Epidermal melanocyte (primary cell): Measurements from ENCODE around the gene ERC2.

Source experiments
- DNase-seq: peaks from one replicate; pipeline ENCODE4 v3.0.0; 2011; ENCODE audit warnings: low spot score; ENCODE audit not compliant: insufficient read length

The ERC2 gene

GRCh38 chr3:56369914-56370313 lies 98.4 kb downstream of the ERC2 start:
- DNase-seq, result no peak

GRCh38 chr3:56368846-56369245 lies 99.4 kb downstream of the ERC2 start:
- DNase-seq, result no peak

- DNase-seq, result no peak
Observed at GRCh38 chr3:56366641-56367162, 101.6 kb downstream of the ERC2 start.

- DNase-seq, result no peak
Observed at GRCh38 chr3:56365905-56366640, 102.2 kb downstream of the ERC2 start.

- no peak for DNase-seq
Observed at GRCh38 chr3:56364665-56365064, 103.6 kb downstream of the ERC2 start.

- no peak for DNase-seq
Observed at GRCh38 chr3:56363720-56364119, 104.5 kb downstream of the ERC2 start.

GRCh38 chr3:56361731-56362130 lies 106.5 kb downstream of the ERC2 start:
- no peak for DNase-seq

- DNase-seq, result no peak
Observed at GRCh38 chr3:56357266-56357665, 111.0 kb downstream of the ERC2 start.

GRCh38 chr3:56356808-56357207 lies 111.5 kb downstream of the ERC2 start:
- DNase-seq, result no peak

- DNase-seq, result no peak
Observed at GRCh38 chr3:56355570-56356185, 112.6 kb downstream of the ERC2 start.

GRCh38 chr3:56351537-56351936 lies 116.7 kb downstream of the ERC2 start:
- DNase-seq, result no peak

GRCh38 chr3:56347219-56347871 lies 120.9 kb downstream of the ERC2 start:
- DNase-seq, result no peak

GRCh38 chr3:56342475-56342874 lies 125.8 kb downstream of the ERC2 start:
- DNase-seq, result no peak

- no peak for DNase-seq
Observed at GRCh38 chr3:56339671-56340070, 128.6 kb downstream of the ERC2 start.

GRCh38 chr3:56339244-56339643 lies 129.0 kb downstream of the ERC2 start:
- DNase-seq, result no peak

GRCh38 chr3:56336023-56336422 lies 132.2 kb downstream of the ERC2 start:
- no peak for DNase-seq

- DNase-seq, result no peak
Observed at GRCh38 chr3:56324473-56324872, 143.8 kb downstream of the ERC2 start.

GRCh38 chr3:56323986-56324420 lies 144.3 kb downstream of the ERC2 start:
- DNase-seq, result no peak

GRCh38 chr3:56322862-56323261 lies 145.4 kb downstream of the ERC2 start:
- no peak for DNase-seq

GRCh38 chr3:56321892-56322291 lies 146.4 kb downstream of the ERC2 start:
- DNase-seq, result no peak

- DNase-seq, result no peak
Observed at GRCh38 chr3:56321383-56321782, 146.9 kb downstream of the ERC2 start.

- DNase-seq, result no peak
Observed at GRCh38 chr3:56320883-56321282, 147.4 kb downstream of the ERC2 start.
